BJ (cell line): ENCODE data around the gene GOLGA2. TPM values are rescaled to one million over a fixed set of nuclear protein-coding genes. Genes with fewer than 3 reads are reported as not detected.

Experiments
- CTCF ChIA-PET: fragments of 350-600 bp; formaldehyde crosslinking; extraction: SDS; loops from one replicate; lab custom pipeline; 2021; ENCODE audit warnings: antibody characterized with exemption, inconsistent platforms; lab: Yijun Ruan, JAX
- POLR2A ChIA-PET: fragments of 300-600 bp; sonication (Branson Sonifier 250); formaldehyde crosslinking; extraction: SDS; loops from one replicate; lab custom pipeline; 2021; ENCODE audit warnings: antibody characterized with exemption; lab: Charles Lee
- DNase-seq: peaks from one replicate; pipeline ENCODE4 v3.0.0-alpha.2; 2011; ENCODE audit warnings: low read depth
- H3K27me3 ChIP-seq: 2 replicates; pipeline ENCODE4 v1.6.0; 2011; ENCODE audit warnings: low read length; ENCODE audit not compliant: control insufficient read depth, insufficient read depth
- H3K36me3 ChIP-seq: 2 replicates; pipeline ENCODE4 v1.5.1; 2011; ENCODE audit warnings: low read length; ENCODE audit not compliant: control insufficient read depth, insufficient read depth
- H3K4me3 ChIP-seq: 2 replicates; pipeline ENCODE4 v1.5.1; 2011; ENCODE audit warnings: low read depth, mild to moderate bottlenecking, control low read depth, low read length
- polyA plus RNA-seq: library from polyadenylated mRNA; depleted of rRNA; stranded (reverse); fragments of >200 nt; gene quantifications from 2 replicates; pipeline ENCODE4 v1.2.3, GENCODE V29; 2011
- TF ChIP-seq, protein P1 (sequence below): IDR thresholded peaks from 2 replicates; pipeline ENCODE4 v1.5.1; 2011; ENCODE audit warnings: low read depth, mild to moderate bottlenecking, control low read depth, inconsistent platforms, low read length, moderate library complexity; ENCODE audit not compliant: insufficient read depth

Gene GOLGA2
- polyA plus RNA-seq, 1 experiment, result 91.1 TPM

- Histone ChIP-seq H3K36me3 (peaks cover 5% of the 10 kb centered on the region), H3K4me3 (peak within 1 kb of the TSS; percentile 64), H3K27me3 (no peaks in the 10 kb centered on the region)
- ChIA-PET CTCF (interaction anchor here (1.0 kb wide), 1 partner anchor 24 kb away, joined by 3 read pairs; no protein-coding TSS in a partner anchor), POLR2A (no interaction called here)
- TF ChIP-seq, protein P1, sequence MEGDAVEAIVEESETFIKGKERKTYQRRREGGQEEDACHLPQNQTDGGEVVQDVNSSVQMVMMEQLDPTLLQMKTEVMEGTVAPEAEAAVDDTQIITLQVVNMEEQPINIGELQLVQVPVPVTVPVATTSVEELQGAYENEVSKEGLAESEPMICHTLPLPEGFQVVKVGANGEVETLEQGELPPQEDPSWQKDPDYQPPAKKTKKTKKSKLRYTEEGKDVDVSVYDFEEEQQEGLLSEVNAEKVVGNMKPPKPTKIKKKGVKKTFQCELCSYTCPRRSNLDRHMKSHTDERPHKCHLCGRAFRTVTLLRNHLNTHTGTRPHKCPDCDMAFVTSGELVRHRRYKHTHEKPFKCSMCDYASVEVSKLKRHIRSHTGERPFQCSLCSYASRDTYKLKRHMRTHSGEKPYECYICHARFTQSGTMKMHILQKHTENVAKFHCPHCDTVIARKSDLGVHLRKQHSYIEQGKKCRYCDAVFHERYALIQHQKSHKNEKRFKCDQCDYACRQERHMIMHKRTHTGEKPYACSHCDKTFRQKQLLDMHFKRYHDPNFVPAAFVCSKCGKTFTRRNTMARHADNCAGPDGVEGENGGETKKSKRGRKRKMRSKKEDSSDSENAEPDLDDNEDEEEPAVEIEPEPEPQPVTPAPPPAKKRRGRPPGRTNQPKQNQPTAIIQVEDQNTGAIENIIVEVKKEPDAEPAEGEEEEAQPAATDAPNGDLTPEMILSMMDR, result no peak
- DNase-seq, result peak; percentile 73
Measured at GRCh38 chr9:128322404-128323211, 46.8 kb upstream of the GOLGA2 start, which contains the start of the genes COQ4 and TRUB2. COQ4 (plus strand) TSS chr9:128322839; CDS start chr9:128322859, 20 bp downstream. TRUB2 (minus strand) TSS chr9:128322447; CDS start chr9:128322408, 39 bp downstream.

- H3K27me3 ChIP-seq, result no peaks in the 10 kb centered on the region
- ChIA-PET CTCF (interaction anchor here (0.5 to 1.2 kb wide), 3 partner anchors 25 to 153 kb away, joined by 3 read pairs; no protein-coding TSS in a partner anchor), POLR2A (no interaction called here)
- DNase-seq, result no peak
- TF ChIP-seq, protein P1, result no peak
- peak overlapping the region; percentile 64 for H3K4me3 ChIP-seq
- peaks cover 6% of the 10 kb centered on the region for H3K36me3 ChIP-seq
Measured at GRCh38 chr9:128321879-128322403, 46.1 kb upstream of the GOLGA2 start.

DNA sequence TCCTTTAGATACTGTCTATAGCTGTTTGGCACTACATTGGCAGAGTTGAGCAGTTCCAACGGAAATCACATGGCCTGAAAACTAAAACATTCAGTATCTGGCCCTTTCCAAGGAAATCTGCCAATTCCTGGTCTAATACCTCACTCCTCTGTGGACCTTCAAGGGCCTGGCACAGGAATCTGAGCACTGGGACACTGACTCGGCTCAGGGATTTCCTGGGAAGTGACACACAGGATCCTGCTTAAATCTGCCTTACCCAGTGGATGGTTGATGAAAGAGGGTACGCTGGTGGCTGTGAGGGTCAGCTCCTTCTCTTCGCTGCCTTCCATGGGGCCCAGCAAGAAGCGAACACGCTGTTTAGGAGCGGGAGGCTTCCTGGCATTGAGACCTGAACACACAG is 45.5 kb upstream of the GOLGA2 start:
- ChIA-PET POLR2A (no interaction called here), CTCF (interaction anchor here (0.5 to 1.2 kb wide), 2 partner anchors 26 to 152 kb away, joined by 3 read pairs; no protein-coding TSS in a partner anchor)
- H3K4me3 ChIP-seq, result peak overlapping the region; percentile 64
- TF ChIP-seq, protein P1, result no peak
- no peaks in the 10 kb centered on the region for H3K27me3 ChIP-seq
- DNase-seq, result no peak
- peaks cover 9% of the 10 kb centered on the region for H3K36me3 ChIP-seq

DNA sequence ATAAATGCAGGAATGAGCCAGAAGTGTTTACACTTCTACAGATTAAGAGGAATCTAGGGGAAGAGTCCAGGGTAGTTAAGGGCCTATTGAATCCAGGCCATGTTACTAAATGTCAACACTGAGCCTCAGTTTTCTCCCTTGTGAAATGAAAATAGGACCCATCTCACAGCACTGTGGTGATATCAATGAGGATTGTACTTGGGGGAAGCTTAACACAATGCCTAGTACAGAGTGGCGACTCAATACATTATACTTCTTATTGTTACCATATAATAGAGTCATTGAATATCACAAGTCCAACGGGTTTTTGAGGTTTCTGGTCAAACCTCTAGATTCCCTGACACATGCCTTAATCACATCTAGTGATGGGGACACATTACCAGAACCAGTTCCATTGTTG is 41.8 kb upstream of the GOLGA2 start:
- DNase-seq, result no peak
- peaks cover 10% of the 10 kb centered on the region for H3K36me3 ChIP-seq
- ChIA-PET CTCF (no interaction called here), POLR2A (no interaction called here)
- TF ChIP-seq, protein P1, result no peak
- no peaks in the 10 kb centered on the region for H3K27me3 ChIP-seq
- H3K4me3 ChIP-seq, result no peak overlapping the region

DNA sequence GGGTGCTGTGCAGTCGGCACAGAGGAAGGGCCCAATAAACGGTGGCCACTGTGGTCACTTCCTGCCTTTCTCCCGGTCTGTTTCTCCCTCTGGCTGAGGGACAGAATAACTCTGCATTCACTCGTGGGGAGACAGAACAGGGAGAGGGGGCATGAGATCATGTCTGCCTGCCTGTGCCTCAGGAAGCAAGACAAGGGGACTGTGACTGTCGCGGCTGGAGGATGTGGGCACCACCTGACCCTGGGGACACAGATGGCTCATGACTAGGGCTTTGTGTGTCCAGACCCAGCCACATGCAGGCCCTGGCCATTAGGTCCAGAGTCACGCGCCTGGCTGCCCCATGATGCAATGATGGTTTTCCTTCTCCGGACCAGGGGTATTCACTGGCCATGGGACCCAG is 40.6 kb upstream of the GOLGA2 start:
- peaks cover 10% of the 10 kb centered on the region for H3K36me3 ChIP-seq
- no peak overlapping the region for H3K4me3 ChIP-seq
- DNase-seq, result no peak
- ChIA-PET POLR2A (no interaction called here), CTCF (interaction anchor here (1.2 kb wide), 1 partner anchor 25 kb away, joined by 3 read pairs; no protein-coding TSS in a partner anchor)
- TF ChIP-seq, protein P1, result no peak
- no peaks in the 10 kb centered on the region for H3K27me3 ChIP-seq
